Right lobe of liver (tissue), 4 donors: ENCODE results near the gene TBL1Y.

Experiments
- POLR2A ChIP-seq: fragments of 450-650 bp; IDR thresholded peaks from one replicate; pipeline ENCODE4 v1.6.1; 2017; ENCODE audit warnings: antibody characterized with exemption, mild to moderate bottlenecking
- TF ChIP-seq, protein P1 (sequence below), 4 donors: fragments of 200-600 bp in 3 of 4; fragments of 450-650 bp in 1 of 4; IDR thresholded peaks; one replicate each; pipeline versions ENCODE4 v1.5.1 to v1.8.0; 2016 to 2022; ENCODE audit warnings: antibody characterized with exemption in 4 of 4, mild to moderate bottlenecking in 2 of 4
- donor health status: DM: no; HTN: no; CAD: no.
- donor health status: DM: no; HTN: no; CAD: no.
- donor health status: DM: no; HTN: yes; CAD: no.

DNA sequence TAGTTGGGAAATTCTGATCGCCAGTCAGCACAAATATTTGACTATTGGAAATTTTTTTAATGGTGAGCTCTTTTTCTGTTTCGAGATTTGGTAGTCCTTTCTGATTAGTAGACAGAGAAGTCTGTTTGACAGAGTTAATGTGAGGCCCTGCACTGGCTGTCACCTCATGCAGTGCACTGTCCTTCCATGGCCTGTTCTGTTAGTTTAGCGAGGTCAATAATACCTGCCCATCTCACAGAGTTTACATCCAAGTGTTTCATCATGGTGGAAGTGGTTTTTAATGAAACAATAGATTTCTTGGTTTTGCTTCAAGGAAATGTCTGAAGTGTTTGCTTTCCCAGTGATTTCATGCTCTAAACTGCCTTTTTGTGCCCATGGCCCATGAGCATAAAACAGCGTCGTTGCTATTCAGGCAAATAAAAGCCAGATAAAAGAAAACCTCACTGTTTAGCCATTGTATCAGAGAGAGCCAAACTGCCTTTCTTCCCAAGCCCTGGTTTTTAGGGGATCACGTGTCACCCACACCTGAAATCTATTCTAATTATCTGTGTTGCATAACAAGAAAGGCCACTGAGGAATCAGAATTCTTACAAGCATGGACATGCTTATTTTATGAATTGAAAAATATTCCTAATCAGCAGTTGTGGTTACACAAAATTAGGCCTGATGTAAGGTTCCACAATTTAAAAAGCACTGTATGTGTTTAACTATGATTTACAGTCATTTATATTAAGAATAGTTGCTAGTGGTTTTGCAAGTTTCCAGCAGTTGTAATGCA is 98.3 kb downstream of the TBL1Y start:
- TF ChIP-seq, protein P1, sequence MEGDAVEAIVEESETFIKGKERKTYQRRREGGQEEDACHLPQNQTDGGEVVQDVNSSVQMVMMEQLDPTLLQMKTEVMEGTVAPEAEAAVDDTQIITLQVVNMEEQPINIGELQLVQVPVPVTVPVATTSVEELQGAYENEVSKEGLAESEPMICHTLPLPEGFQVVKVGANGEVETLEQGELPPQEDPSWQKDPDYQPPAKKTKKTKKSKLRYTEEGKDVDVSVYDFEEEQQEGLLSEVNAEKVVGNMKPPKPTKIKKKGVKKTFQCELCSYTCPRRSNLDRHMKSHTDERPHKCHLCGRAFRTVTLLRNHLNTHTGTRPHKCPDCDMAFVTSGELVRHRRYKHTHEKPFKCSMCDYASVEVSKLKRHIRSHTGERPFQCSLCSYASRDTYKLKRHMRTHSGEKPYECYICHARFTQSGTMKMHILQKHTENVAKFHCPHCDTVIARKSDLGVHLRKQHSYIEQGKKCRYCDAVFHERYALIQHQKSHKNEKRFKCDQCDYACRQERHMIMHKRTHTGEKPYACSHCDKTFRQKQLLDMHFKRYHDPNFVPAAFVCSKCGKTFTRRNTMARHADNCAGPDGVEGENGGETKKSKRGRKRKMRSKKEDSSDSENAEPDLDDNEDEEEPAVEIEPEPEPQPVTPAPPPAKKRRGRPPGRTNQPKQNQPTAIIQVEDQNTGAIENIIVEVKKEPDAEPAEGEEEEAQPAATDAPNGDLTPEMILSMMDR (IDR thresholded peaks at IDR 0.05) = no peak
- TF ChIP-seq POLR2A = no peak
